HepG2 (cell line): Measurements from ENCODE around the gene ERRFI1. TPM values are rescaled to one million over a fixed set of nuclear protein-coding genes. Genes with fewer than 3 reads are reported as not detected.

ENCODE experiments used
- DNMT3B ChIP-seq: conservative IDR thresholded peaks from 2 replicates; pipeline ENCODE4 v1.6.1; 2016; ENCODE audit warnings: missing biosample characterization, control low read depth
- GABPA ChIP-seq, 2 experiments: IDR thresholded peaks; 2 replicates each; pipeline ENCODE4 v1.6.1; 2011 to 2016; ENCODE audit warnings: low read depth in 2 of 2, low read length in 1 of 2, missing biosample characterization in 1 of 2, missing genetic modification characterization in 1 of 2
- HDAC2 ChIP-seq: sonication (generic); formaldehyde crosslinking; IDR thresholded peaks from 2 replicates; pipeline ENCODE4 v1.4.0; 2020; ENCODE audit warnings: missing genetic modification reagents
- KIAA2018 ChIP-seq: sonication (generic); formaldehyde crosslinking; IDR thresholded peaks from 2 replicates; pipeline ENCODE4 v1.5.0; 2020; ENCODE audit warnings: mild to moderate bottlenecking, missing genetic modification reagents, borderline replicate concordance
- NFE2 ChIP-seq: sonication (generic); formaldehyde crosslinking; IDR thresholded peaks from 2 replicates; pipeline ENCODE4 v1.4.0; 2020; ENCODE audit warnings: missing genetic modification reagents
- PATZ1 ChIP-seq: sonication (generic); formaldehyde crosslinking; IDR thresholded peaks from 2 replicates; pipeline ENCODE4 v1.4.0; 2020; ENCODE audit warnings: missing genetic modification reagents
- SP1 ChIP-seq, 2 experiments: fragments of 450-650 bp in 1 of 2; sonication (generic) in 1 of 2; formaldehyde crosslinking in 1 of 2; IDR thresholded peaks; 2 replicates each; pipeline versions ENCODE4 v1.4.0 to v1.6.1; 2016 to 2020; ENCODE audit warnings: missing genetic modification reagents in 1 of 2
- SP2 ChIP-seq: sonication (generic); formaldehyde crosslinking; IDR thresholded peaks from 2 replicates; pipeline ENCODE4 v1.5.1; 2020; ENCODE audit warnings: mild to moderate bottlenecking, missing genetic modification reagents
- TAF1 ChIP-seq: sonication (generic); formaldehyde crosslinking; IDR thresholded peaks from 2 replicates; pipeline ENCODE4 v1.4.0; 2020; ENCODE audit warnings: missing genetic modification reagents
- TBL1XR1 ChIP-seq: fragments of 150-350 bp; IDR thresholded peaks from 2 replicates; pipeline ENCODE4 v1.6.1; 2014; ENCODE audit warnings: borderline replicate concordance, low read length; ENCODE audit not compliant: partially characterized antibody
- ZC3H13 ChIP-seq: sonication (generic); formaldehyde crosslinking; IDR thresholded peaks from 2 replicates; pipeline ENCODE4 v1.8.1; 2023; ENCODE audit warnings: mild to moderate bottlenecking, missing genetic modification reagents, moderate library complexity
- ZKSCAN1 ChIP-seq: fragments of 150-350 bp; IDR thresholded peaks from 2 replicates; pipeline ENCODE4 v1.6.1; 2014; ENCODE audit warnings: low read length
- ZMAT5 ChIP-seq: sonication (generic); formaldehyde crosslinking; IDR thresholded peaks from 2 replicates; pipeline ENCODE4 v1.5.0; 2020; ENCODE audit warnings: mild to moderate bottlenecking, low read depth, missing genetic modification reagents, borderline replicate concordance
- ZNF329 ChIP-seq: sonication (generic); formaldehyde crosslinking; IDR thresholded peaks from 2 replicates; pipeline ENCODE4 v1.9.0; 2021; ENCODE audit warnings: low read depth, mild to moderate bottlenecking, missing genetic modification reagents
- ZNF644 ChIP-seq: IDR thresholded peaks from 2 replicates; pipeline ENCODE4 v1.6.1; 2016; ENCODE audit warnings: low read depth
- polyA plus RNA-seq, 8 experiments: library from polyadenylated mRNA; depleted of rRNA in 3 of 8; stranded (reverse) in 7 of 8; unstranded in 1 of 8; fragments of >200 nt; fragmentation: Illumina TruSeq in 4 of 8; extraction: Trizol in 4 of 8; gene quantifications; 2 replicates each; pipeline versions ENCODE4 v1.2.1 to v1.2.3, GENCODE V29; 2011 to 2016; ENCODE audit warnings: low read depth in 4 of 8, missing spikeins in 1 of 8, mixed read lengths in 1 of 8; ENCODE audit not compliant: insufficient read depth in 1 of 8
- total RNA-seq, 5 experiments: library from RNA; depleted of rRNA; stranded (reverse); fragments of >200 nt; fragmentation: Illumina TruSeq; extraction: Trizol; gene quantifications; 2 replicates each; pipeline ENCODE4 v1.2.3, GENCODE V29; 2016; ENCODE audit warnings: low read depth in 1 of 5
- TF ChIP-seq, protein P1 (sequence below): fragments of 450-650 bp; IDR thresholded peaks from 2 replicates; pipeline ENCODE4 v1.6.1; 2017

ERRFI1 gene
- total and polyA plus RNA-seq, 2 of the 13 experiments (the other 11 are each of a cell fraction or from before 2014, with no cell fraction given): 84.4 to 753 TPM

GRCh38 chr1:8022395-8023286 lies 3.5 kb downstream of the ERRFI1 start (continued):
- TF ChIP-seq KIAA2018 (CRISPR knock-in tag) (no peak), SP2 (CRISPR knock-in tag) (no peak), ZNF644 (CRISPR knock-in tag) (no peak), TBL1XR1 (no peak), GABPA (IDR thresholded peaks at IDR 0.05; ENCODE audit: low read depth, low read length) (no peak), GABPA (CRISPR knock-in tag; IDR thresholded peaks at IDR 0.05; ENCODE audit: low read depth) (no peak), ZNF329 (CRISPR knock-in tag) (no peak), HDAC2 (CRISPR knock-in tag) (no peak), ZC3H13 (CRISPR knock-in tag) (no peak), ZKSCAN1 (no peak), ZMAT5 (no peak), NFE2 (CRISPR knock-in tag) (no peak), TAF1 (CRISPR knock-in tag) (no peak), SP1 (IDR thresholded peaks at IDR 0.05) (no peak), SP1 (CRISPR knock-in tag; IDR thresholded peaks at IDR 0.05) (no peak), PATZ1 (CRISPR knock-in tag) (no peak), DNMT3B (CRISPR knock-in tag) (no peak)
- TF ChIP-seq, protein P1, sequence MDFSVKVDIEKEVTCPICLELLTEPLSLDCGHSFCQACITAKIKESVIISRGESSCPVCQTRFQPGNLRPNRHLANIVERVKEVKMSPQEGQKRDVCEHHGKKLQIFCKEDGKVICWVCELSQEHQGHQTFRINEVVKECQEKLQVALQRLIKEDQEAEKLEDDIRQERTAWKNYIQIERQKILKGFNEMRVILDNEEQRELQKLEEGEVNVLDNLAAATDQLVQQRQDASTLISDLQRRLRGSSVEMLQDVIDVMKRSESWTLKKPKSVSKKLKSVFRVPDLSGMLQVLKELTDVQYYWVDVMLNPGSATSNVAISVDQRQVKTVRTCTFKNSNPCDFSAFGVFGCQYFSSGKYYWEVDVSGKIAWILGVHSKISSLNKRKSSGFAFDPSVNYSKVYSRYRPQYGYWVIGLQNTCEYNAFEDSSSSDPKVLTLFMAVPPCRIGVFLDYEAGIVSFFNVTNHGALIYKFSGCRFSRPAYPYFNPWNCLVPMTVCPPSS: no peak
